Amniotic stem cell (primary cell): ENCODE measurements around the gene SIDT2.
A peak's percentile ranks its signal among the peaks of the same experiment; 100 is the strongest.
"Not testable (repeated sequence)": the region's sequence is repeated elsewhere in the genome, so short reads cannot be mapped to it uniquely, and the experiment has no call there.

Experiments
- DNase-seq: peaks from one replicate; lab custom pipeline; 2025; lab: John Stamatoyannopoulos, UW

Gene SIDT2

GRCh38 chr11:117172724-117173421, 5.7 kb upstream of the SIDT2 start:
- no peak for DNase-seq

DNA sequence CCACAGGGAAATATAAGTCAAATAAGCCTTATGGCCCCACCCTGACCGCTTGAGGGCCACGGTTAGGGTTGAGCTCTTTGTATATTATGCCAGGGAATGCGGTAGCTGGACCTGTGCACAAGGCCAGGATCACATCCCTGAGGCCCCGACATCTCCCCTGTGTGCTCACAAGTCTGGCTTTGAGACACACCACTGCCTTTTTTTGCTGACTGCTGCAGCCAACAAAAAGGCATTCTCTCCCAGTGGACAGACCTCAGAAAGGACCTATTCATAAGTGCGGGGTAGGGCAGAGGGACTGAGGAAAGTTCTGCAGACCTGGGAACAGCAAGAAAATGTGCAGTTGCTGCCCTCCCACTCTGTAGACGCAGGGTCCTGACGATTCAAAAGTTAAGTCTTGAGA, 3.4 kb upstream of the SIDT2 start:
- no peak for DNase-seq

- no peak for DNase-seq
These were observed 2.8 kb upstream of the SIDT2 start for GRCh38 chr11:117175781-117176180.

DNA sequence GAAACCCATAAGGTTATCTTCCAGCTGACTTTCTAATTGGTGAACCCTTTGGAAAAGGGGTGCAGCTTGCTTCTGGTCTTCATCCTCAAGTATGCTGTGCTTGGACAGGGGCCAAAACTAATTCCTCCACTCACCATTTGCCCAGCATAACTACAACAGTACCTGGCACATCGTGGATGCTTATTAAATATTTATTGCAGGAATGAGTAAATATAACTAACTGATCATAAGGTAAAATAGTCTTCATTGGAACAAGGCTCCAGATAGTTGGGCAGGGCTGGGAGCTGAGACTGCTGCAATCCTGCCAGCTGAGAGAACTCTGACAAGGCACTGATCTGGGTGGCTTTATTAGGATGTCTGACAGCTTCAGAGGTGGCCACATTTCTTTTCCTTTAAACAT, 2.4 kb upstream of the SIDT2 start:
- DNase-seq: no peak

DNA sequence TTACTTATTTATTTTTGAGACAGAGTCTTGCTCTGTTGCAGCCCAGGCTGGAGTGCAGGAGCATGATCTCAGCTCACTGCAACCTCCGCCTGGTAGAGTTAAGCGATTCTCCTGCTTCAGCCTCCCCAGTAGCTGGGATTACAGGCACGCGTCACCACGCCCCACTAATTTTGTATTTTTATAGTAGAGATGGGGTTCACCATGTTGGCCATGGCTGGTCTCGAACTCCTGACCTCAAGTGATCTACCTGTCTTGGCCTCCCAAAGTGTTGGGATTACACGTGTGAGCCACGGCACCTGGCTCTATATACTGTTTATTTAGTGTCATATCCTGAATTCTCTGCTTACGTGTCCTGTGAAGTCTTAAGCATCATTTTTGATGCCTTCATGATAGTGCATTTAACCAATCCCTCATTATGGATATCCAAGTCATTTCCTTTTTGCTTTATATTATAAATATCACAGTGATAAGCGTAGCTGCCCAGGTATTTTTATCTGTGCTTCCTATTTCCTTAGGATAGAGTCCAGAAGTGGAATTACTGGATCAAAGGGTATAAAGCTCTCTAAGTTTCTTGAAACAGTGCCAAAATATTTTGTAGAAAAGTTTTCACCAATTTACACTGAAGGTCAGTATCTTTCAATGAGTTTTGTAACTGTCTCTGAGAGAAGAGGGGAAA, 871 bp upstream of the SIDT2 start:
- no peak for DNase-seq

- DNase-seq: no peak
These were observed 781 bp downstream of the SIDT2 start for GRCh38 chr11:117179048-117179999.

GRCh38 chr11:117180020-117180419, 1.5 kb downstream of the SIDT2 start:
- no peak for DNase-seq

- peak; percentile 16 for DNase-seq
These were observed 2.4 kb downstream of the SIDT2 start for GRCh38 chr11:117180661-117181585.

GRCh38 chr11:117181586-117182550, 3.3 kb downstream of the SIDT2 start:
- DNase-seq: no peak

DNA sequence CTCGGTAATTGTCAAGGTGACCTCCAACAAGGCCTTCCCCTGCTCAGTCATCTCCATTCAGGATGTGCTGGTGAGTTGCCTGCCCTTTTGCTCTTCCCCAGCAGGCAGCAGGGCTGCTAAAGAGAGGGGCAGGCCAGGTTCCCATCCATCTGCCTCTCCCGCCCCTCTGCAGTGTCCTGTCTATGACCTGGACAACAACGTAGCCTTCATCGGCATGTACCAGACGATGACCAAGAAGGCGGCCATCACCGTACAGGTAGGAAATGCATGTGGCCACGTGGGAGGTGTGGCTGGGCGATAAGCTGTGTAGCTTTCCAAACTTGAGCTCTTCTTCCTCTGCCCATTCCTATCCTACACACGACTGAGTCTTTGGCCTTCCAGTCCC, 4.0 kb downstream of the SIDT2 start:
- DNase-seq: no peak

GRCh38 chr11:117183178-117183577, 4.6 kb downstream of the SIDT2 start:
- not testable (repeated sequence) for DNase-seq

GRCh38 chr11:117183724-117184349, 5.3 kb downstream of the SIDT2 start:
- no peak for DNase-seq

- no peak for DNase-seq
These were observed 7.3 kb downstream of the SIDT2 start for GRCh38 chr11:117185736-117186430.

- DNase-seq: no peak
These were observed 7.9 kb downstream of the SIDT2 start for GRCh38 chr11:117186431-117186761.

DNA sequence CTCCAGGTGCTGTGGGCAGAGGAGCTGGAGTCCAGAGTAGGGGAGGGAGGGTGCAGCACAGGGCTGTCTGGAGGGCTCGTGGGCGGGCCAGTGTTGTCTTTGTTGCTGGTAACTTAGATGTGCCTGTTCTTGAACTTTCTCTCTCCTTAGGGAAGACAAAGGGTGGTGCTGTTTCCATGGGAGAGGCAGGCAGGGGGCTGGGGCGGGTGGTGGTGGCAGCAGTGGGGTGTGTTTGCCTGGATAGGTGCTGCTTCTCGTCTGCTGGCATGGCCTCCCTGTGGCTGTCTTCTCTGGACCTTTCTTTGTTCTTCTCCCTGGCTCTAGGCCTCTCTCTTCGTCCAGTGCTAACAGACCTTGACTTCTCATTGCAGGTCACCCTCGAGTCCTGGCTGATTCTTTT, 8.5 kb downstream of the SIDT2 start:
- DNase-seq: no peak

- no peak for DNase-seq
These were observed 8.9 kb downstream of the SIDT2 start for GRCh38 chr11:117187428-117187798.

- DNase-seq: no peak
These were observed 9.4 kb downstream of the SIDT2 start for GRCh38 chr11:117187799-117188481.

DNA sequence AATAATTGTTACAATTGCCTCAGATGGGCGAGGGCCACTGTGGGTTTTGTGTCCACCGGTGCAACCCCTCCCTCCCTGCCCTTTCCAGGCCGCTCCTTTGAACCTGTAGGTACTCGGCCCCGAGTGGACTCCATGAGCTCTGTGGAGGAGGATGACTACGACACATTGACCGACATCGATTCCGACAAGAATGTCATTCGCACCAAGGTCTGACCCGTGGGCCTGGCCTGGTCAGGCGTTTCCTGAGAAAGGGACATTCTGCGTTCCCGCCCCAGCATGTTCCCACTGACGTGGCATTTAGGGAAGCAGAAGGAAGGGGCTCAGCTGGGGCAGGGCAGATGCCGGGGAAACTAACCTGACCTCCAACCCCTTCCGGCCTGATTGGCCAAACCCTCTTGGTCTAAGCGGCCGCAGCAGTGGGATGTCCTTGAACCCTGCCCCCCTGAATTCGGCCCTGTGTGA, 10.1 kb downstream of the SIDT2 start:
- DNase-seq: no peak
